SIG-M5 (cell line): Measurements from ENCODE around the gene BET1.
"Not testable (repeated sequence)": the region's sequence is repeated elsewhere in the genome, so short reads cannot be mapped to it uniquely, and the experiment has no call there.

Experiments
- DNase-seq: peaks from one replicate; lab custom pipeline; 2025; lab: John Stamatoyannopoulos, UW

Gene BET1, protein sequence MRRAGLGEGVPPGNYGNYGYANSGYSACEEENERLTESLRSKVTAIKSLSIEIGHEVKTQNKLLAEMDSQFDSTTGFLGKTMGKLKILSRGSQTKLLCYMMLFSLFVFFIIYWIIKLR

DNA sequence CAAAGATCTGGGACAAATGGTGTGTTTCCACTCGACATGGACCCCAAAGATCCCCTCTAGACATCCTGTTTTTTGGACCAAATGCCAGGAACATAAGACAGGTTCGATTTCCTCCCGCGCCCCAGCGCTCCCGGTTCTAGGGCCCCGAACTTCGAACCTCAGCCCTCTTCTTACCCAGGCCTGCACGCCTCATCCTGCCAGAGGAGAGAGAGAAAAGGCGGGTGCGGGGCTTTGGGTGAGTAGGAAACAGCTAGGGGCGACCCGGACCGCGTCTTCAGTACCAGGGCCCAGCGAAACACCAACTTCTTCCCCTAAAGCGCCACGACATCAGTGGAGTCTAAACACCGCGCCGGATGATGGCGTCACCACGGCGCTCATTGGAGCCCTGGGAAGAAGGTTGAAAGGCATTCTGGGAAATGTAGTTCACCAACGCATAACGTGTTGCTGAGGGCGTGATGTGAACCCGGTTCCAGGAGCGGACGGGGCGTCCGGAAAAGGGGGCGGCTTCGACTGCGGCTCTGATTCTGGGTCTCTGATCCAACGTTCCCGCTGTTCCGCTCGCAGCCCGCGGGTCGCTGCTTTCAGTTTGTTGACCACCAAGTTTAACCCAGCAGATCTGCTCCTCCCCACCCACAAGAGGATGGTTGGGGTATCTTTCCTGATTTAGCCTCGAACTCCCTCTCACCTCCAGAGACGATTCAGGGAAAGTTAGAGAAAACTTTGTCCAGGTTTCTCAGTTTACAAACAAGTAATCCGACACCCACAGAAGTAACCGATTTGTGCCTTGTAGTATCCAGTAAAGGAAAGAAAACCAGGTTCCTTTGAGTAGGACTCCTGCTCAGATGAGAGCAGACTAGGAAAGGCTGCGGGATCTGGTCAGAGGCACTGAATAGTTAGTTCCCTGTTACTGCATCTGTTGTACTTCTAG lies at the start of gene BET1:
BET1 (minus strand) TSS at position 332 of the 928 bp plus-strand sequence; CDS start at position 193, 139 bp downstream.
- DNase-seq, result peak; percentile 63

DNA sequence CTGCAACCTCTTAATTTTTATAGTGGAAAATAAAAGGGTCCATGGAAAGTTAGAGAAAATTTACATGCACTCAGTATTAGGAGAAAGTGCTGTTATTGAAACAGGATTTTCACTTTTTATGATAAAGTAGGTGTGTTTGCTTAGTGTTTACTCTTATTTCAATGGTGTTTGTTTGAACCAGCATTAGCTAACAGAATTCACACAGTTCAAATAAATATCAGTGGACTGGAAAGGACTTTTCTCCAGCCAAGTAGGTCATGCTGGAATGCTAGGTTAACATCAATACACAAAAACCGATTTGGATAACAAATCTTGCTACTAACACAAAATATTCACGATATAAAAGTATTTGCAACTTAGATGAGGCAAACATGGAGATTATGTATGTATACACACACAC lies 49.4 kb upstream of the BET1 start:
- DNase-seq, result no peak

DNA sequence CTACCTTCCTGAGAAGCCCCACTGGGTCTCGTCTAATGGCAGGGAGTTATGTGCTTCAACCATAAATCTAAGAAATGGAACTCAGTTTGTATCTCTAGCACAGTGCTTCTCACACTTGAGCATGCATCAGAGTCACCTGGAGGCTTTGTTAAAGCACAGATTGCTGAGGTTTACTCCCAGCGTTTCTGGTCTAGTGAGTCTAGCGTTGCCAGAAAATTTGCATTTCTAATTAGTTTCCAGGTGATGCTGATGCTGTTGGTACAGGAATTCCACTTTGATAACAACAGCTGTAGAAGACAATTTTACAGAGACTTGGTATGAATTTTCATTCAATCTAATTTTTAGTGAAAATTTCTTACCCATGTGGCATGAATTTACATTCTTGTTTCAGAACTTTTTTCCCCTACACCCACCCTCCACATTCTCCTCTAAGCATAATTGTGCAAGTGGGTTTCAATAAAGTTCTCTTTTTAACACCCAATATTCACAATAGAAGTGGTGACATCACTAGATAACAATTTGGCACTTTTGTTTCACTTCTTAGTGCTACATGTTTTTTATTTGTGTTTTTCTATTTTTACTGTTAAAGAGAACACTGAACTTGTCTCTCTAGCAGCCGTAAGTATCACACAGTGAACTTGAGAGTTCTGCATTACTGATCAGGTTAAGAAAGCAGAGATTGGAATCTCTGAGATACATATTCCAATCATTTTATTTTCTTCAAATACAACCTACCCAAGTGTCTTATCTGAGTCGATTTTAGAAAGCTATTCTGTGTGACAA lies 48.4 kb upstream of the BET1 start:
- DNase-seq, result no peak

DNA sequence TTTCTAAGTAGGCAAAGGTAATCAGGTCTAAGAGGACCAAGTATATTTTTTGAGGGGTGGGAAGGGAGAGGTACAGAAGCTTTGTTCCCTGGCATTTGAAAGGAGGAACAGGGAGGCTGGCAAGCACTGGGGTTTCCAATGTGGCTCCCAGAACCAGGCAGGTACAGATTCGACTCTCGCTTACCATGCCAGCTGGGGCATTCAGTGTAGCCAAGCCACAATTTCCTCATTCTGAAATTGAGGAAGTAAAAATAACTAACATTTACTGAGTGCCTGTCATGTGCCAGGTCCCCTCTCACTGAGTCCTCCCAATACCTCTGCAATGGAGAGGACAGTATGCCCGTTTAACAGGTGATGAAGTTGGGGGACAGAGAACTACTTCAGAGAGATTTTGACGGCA lies 45.9 kb upstream of the BET1 start:
- DNase-seq, result peak; percentile 6

DNA sequence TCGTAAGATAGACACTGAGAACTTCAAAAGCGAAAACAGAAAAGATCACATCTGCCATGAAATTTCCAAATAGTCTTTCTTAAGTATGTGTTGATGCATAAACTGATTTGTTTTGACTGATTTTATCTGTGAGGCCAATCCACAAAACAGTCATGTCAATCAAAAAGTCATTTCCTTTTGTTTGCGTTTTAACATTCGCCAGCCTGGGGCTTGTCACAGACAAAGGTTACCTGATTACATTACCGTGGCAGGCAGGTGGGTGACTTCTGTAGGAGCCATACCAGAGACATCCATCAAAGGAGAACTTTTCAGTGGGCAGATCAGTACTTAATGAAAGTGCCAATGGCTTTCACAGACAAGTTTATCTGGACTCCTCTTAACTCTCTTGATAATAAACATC lies 45.5 kb upstream of the BET1 start:
- DNase-seq, result no peak

DNA sequence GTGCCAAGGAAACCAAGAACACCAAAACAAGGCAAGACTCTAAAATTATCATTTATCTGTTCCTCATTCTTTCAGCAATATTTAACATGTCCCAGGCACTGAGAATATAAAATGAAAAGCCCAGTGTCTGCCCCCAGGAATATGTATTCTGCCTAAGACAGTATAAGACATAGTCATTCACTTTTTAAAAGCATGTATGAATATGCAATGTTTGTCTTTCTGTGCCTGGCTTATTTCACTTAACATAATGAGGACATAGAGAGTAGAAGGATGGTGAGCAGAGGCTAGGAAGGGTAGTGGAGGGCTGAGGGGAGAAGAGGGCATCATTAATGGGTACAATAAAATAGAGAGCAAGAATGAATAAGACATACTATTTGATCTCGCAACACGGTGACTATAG lies 44.6 kb upstream of the BET1 start:
- no peak for DNase-seq

DNA sequence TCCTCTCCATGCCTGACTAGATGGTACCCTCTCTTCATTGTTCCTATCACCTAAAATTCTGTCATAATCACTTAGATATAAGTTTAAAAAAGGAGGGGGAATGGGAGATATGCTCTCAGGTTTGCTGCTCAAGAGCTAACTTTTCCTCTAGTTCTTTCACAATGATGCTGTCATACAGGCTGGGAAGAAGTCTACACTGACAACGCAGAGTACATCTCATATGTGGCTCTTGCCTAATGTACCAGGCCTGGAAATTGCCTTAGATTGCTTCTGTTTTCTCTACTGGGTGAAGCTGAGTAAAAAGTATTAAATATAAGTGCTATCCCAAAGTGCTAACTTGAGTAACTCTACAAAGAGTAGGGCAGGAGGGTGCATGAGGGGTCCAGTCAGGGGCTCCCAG lies 43.8 kb upstream of the BET1 start:
- DNase-seq, result no peak

DNA sequence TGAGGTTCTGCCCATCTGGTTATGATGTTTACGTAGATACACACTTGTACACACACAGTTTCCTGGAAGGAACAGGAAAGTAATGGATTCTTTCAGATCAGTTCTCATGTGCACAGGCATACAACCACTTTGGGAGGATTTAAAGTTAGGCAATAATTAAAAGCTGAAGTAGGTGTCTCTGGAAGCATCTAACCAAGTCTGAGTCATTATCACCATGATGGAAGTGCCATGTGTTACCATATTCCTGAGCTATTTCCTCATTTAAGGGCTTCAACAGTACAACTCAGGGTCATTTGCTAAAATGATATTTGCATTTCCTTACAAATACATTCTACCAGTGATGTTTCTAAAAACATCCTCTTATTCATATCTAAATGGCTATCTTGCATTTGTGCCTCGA lies 41.4 kb upstream of the BET1 start:
- DNase-seq, result no peak

DNA sequence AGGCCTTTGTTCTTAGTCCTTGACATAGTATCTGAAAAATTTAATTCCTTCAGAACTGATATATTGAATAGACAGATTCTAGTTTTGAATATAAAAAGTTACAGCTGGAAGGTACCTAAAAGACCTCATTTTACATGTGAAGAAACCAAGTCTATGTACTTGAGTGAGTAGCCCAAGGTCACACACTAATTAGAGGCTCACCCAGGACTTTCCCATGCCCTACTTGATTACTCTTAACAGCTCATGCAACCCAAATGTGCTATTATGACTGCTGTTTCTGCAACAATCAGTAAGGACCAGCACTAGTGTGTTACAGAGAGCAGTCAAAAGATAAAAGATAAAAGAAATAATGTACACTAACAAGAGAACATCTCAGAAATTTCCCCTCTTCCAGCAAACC lies 40.7 kb upstream of the BET1 start:
- DNase-seq, result no peak

DNA sequence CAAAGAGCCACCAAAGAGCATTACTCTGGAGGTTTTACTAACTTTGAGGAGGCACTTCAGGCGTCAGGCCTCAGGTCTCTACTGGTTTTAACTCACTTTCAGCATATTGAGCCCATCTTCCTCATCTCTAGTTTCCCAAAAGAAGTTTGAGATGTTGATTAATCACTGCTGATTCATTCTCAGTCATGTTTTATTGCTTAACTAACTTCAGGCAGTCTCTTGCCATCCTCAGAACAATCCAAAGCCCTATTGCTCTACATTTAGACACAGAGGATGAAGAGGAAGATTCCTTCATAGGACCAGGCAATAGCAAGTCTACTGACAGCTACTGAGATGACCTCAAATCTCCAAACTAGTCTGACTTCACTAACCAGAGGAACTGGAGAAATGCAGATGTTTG lies 39.1 kb upstream of the BET1 start:
- no peak for DNase-seq

DNA sequence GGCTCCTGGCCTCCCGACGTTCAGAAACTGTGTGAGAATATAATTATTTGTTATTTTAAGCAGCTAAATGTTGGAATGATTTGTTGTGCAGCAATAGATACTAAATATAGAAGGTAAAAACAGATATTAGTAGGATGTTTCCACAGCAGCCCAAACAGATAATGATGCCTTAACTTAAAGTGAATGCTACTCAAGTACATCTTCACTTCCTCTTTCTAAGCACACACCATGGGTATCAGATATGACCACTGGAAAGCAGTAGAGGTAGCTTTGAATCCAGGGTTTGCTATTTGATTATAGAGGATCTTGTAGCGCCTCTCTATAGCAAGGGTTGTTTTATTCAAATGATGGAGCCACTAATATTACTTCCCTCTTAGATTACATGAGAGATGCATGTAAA lies 38.2 kb upstream of the BET1 start:
- DNase-seq, result no peak

DNA sequence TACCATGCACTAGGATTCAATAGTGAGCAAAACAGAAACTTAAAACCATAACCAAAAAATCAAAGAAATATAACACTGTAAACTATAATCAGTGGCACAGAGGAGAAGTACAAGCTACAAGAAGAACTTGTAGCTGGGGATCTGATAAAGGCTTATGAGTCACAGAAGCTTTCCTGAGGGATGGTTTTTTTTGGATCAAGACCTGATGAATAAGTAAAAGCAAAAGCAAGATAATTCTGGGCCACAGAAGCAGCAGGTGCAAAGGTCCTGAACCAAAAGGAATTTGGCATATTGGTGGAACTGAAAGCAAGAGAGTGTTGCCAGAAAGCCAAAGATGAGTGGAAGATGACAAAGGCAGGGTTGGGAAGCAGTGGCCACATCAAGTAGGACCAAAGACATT lies 37.4 kb upstream of the BET1 start:
- DNase-seq, result no peak

DNA sequence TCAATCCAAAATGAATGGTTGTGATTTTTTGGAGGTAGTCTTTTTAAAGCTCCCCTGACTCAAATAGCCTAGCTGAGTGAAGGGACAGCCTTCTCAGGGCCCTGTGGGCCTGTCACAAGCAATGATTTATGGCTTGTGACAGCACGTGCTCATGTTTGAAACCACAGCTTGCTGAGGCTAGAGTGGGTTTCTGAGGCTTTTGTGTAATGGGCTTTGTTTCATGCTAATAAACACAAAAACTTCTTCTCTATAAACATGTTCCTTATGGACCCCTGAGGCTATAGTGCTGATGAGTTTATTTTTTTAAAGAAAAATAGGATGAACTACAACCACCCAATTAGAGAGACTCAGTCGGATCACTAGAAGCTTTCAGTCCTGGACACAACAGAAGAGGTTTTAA lies 36.1 kb upstream of the BET1 start:
- DNase-seq, result no peak

DNA sequence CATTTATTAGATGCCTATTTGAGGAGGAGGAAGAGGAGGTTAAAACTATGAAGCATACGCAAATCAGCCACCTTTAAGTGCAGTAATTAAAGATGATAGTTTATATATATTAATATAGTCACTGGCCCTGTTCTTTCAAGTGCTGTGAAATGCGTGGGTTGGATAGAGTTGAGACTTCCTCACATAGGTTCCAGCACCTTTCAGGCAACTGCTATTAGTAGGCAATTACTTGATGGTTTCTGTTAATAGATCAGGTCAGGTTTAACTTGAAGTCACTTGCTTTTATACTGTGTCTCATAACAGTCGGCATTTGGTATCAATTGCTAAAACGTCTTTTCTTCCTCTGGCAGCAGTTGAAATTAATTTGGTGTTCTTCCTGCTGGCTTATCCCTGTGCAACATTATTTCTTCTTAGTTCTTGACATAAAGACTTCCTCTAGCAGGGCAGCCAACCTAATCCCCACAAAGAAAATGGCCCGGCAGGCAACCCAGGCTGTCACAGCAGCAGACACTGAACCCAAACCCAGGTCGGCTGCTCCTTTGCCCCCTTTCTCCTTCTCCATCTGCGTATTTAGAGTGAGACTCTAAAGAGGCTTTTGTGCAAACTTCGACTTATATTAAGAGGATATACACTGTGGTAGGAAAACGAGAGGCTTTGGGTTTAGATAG lies 35.3 kb upstream of the BET1 start:
- no peak for DNase-seq

DNA sequence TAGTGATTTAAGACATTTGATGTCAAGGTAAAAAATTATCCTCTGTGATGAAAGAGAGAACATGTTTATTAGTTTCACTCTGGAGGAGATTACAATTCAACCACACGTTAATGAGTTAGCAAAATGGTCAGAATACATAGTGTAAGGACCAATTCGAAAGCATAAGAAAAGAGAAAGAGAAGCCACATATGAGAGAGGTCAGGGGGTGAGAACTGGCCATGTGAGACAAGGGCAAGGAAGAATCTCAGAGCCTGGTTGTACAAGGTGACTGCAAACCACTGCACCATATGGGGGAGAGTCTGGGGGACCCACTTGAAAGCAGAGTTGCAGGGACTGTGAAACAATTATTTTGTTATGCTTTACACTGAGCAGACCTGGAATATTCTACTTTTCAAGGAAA lies 27.7 kb upstream of the BET1 start:
- DNase-seq, result no peak

DNA sequence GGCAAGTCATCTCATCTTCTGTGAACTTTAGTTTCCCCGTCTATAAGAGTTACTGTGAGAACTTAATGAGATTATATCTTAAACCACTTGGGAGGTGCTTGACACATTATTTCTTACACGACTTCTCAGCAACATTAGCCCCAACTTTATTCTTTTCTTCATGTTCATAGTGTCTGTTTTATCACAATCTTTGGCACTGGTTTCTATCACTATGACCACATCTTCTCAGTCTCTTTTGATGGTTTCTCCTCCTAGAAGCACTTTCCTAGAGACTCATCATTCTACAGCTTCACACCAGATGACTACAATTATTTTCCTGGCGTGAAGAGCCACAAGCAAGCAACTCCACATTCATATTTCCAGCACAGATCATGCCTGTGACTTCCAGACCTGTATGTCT lies 26.5 kb upstream of the BET1 start:
- DNase-seq, result no peak

DNA sequence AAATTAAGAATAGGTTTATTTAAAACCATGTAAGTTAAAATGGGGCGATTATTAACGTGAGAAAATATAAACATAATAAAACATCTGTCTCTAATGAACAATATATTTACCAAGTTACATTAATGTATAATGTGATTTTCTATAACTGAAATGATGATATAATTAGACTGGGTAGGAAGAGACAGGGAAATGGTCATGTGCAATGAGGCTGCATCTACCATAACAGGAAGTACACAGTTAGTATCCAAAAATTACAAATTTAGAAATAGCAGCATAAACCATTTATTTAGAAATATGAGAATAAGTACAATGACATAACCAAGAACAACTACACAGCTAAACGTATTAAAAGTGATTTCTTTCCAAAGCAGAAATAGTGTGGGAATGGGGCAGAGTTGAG lies 25.8 kb upstream of the BET1 start:
- DNase-seq, result no peak

DNA sequence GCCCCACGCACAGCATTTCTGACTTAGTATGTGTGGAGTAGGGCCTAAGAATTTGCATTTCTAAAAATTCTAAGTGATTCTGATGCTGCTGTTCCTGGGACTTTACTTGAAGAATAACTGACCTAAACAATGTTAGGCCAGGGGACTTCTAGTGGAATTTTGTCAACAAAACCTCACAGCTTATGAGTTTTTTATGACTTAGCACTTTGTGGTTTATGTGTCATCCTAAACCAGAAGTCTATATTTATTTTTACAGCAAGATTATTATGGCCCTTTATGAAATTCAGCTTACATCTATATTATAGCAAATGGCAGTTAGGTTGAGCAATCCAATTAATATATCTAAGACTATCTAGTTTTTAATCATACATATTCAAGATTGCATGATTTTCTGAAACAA lies 24.6 kb upstream of the BET1 start:
- DNase-seq, result no peak

DNA sequence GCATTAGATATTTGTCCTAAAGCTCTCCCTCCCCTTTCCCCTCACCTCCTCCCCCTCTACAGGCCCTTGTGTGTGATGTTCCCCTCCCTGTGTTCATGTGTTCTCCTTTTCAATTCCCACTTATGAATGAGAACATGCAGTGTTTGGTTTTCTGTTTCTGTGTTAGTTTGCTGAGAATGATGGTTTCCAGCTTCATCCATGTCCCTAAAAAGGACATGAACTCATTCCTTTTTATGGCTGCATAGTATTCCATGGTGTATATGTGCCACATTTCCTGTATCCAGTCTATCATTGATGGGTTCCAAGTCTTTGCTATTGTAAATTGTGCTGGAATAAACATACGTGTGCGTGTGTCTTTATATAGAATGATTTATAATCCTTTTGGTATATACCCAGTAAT lies 22.5 kb upstream of the BET1 start:
- DNase-seq, result not testable (repeated sequence)

DNA sequence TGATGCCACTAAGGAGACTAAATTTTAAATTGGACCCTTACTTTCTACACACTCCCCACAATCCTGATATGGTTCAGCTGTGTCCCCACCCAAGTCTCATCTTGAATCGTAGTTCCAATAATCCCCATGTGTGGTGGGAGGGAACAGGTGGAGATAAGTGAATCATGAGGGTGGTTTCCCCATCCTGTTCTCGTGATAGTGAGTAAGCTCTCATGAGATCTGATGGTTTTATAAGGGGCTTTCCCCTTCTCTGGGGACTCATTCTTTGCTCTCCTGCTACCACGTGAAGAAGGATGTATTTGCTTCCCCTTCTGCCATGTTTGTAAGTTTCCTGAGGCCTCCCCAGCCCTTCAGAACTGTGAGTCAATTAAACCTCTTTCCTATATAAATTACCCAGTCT lies 18.4 kb upstream of the BET1 start:
- DNase-seq, result no peak

DNA sequence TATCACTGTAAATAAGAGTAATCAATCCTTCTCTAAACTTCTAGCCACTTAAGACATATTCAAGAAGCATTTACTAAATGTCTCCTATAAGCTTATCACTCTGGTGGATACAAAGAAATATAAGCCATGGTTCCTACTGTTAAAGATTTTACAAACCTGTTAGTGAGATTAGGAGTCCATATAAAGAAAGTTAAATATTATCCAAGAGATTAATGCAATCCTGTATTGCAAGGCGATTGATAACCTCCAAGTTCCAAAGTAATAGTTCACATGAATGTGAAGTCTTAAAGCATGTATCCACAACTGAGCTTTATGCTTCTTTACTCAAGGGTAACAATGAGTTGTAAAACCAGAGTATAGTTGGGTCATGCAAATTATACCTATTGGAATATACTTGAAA lies 12.6 kb upstream of the BET1 start:
- DNase-seq, result no peak

DNA sequence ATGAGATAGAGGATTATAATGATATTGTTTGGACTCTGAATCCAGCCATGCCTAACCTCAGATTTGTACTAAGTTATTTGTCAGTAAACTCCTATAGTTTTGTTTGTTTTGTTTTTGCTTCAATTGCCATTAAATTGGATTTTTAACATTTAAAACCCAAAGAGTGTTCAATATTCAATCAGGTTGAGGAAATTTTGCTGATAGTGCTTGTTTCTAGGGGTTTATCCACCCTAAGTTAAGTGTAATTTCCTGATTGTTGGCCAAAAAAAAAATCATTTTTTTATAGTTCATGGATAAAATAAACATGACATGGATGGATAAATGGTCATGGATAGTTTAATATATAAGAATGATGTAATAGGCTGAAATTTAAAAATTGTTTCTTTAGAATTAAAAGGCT lies 11.4 kb upstream of the BET1 start:
- no peak for DNase-seq

DNA sequence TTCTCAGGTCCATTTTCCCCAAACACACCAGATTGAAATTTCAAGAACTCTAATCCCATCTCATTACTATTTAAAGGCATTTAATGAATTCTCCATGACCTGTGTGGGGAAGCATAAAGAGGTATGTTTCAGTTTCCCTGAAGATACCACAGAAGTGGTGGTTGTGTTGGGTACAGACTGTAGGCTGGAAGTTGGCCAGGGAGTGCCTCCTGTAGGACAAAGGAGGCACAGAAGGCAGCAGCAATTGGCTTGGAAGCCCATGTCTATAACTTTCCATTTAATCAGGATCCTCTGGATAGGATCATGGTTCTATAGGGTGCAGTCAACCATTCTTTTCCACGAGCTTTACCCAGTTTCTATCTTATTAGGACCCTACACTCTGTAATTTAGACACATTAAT lies 8.6 kb upstream of the BET1 start:
- no peak for DNase-seq
